ENCODE results near the gene NCK2. TPM values are rescaled to one million over a fixed set of nuclear protein-coding genes. Genes with fewer than 3 reads are reported as not detected.

The NCK2 gene
- total and polyA plus RNA-seq, 10 of the 15 experiments (the other 5 are each of a cell fraction or from before 2014, with no cell fraction given) = 1.2 to 30.9 (median 14.1) TPM

GRCh38 chr2:105879106-105879802 is 134.5 kb downstream of the NCK2 start:
- Histone ChIP-seq H3K4me1 (ENCODE audit: control insufficient read depth, insufficient read depth, low read length) (peaks cover 10% of the 10 kb centered on the region; the same call in 1 of the 2 replicates), H3K27ac (ENCODE audit: control insufficient read depth, insufficient read depth) (no peak overlapping the region), H3K79me2 (ENCODE audit: control insufficient read depth, insufficient read depth, low read length) (no peaks in the 10 kb centered on the region; the same call in 1 of the 2 replicates), H3K4me3 (no peak overlapping the region), H3K4me2 (ENCODE audit: control insufficient read depth, insufficient read depth) (no peak overlapping the region), H3K27me3 (replicated peaks in 1 of 2; ENCODE audit: control insufficient read depth in 2 of 2, insufficient read depth in 2 of 2, low read length in 1 of 2) (no peaks in the 10 kb centered on the region), H4K20me1 (ENCODE audit: control insufficient read depth, insufficient read depth) (no peaks in the 10 kb centered on the region), H3K9me3 (replicated peaks; ENCODE audit: control insufficient read depth, insufficient read depth, low read length) (peaks cover 8% of the 10 kb centered on the region; the same call in 2 of the 3 replicates), H2AFZ (ENCODE audit: control insufficient read depth, low read depth, low read length) (no peak overlapping the region), H3K9ac (ENCODE audit: control insufficient read depth, insufficient read depth, low read length) (no peak overlapping the region), H3K36me3 (ENCODE audit: control insufficient read depth in 2 of 2, insufficient read depth in 2 of 2, low read length in 1 of 2) (peaks cover 4 to 15% of the 10 kb centered on the region in 2 experiments)
- BruUV-seq (replicated peaks) = no TSS peak
- no peak for FAIRE-seq
- no peak for ATAC-seq
- in situ Hi-C loops (cut with MboI) = no loop called here
- POLR2A ChIA-PET = interaction anchor here (0.6 kb wide), 1 partner anchor 35 kb away, joined by 5 read pairs; no protein-coding TSS in a partner anchor
- WGBS (ENCODE audit: insufficient coverage, insufficient replicate concordance, low lambda C conversion rate, missing lambda C conversion rate) = 76% methylated on average over 15 of the region's 15 CpGs
- intact Hi-C loops (cut with micrococcal nuclease; ENCODE audit: unreplicated experiment) = no loop called here
- CTCF ChIA-PET = no interaction called here
- SMC1A ChIA-PET (ENCODE audit: uncharacterized antibody, unreplicated experiment) = interaction anchor here (1.3 kb wide), 1 partner anchor 81 kb away, joined by 4 read pairs; no protein-coding TSS in a partner anchor
- no peak for DNase-seq (ENCODE audit: low read depth, low spot score)
- RAD21 ChIA-PET (ENCODE audit: unreplicated experiment) = no interaction called here
- TF ChIP-seq HCFC1 (IDR thresholded peaks at IDR 0.05; ENCODE audit: low read length) = no peak
- TF ChIP-seq ZNF274 (IDR thresholded peaks at IDR 0.05; ENCODE audit: insufficient read depth, insufficient read length) = no peak
- TF ChIP-seq CBX5 (IDR thresholded peaks at IDR 0.05; ENCODE audit: low read depth) = no peak
- no peak for TF ChIP-seq YBX1 (IDR thresholded peaks at IDR 0.05)
- no peak for TF ChIP-seq NR2C2 (IDR thresholded peaks at IDR 0.05; ENCODE audit: borderline replicate concordance, control insufficient read depth, insufficient read length, low read depth)
- no peak for TF ChIP-seq ETV6 (conservative IDR thresholded peaks at IDR 0.05 in 1 of 2, IDR thresholded peaks at IDR 0.05 in 1 of 2; ENCODE audit: borderline replicate concordance in 1 of 2, low read depth in 1 of 2)
- TF ChIP-seq RUNX3 (IDR thresholded peaks at IDR 0.05; ENCODE audit: low read length) = no peak
- no peak for TF ChIP-seq RAD51 (IDR thresholded peaks at IDR 0.05)
- TF ChIP-seq JUND (IDR thresholded peaks at IDR 0.05; ENCODE audit: low read depth, low read length) = no peak
- TF ChIP-seq REST (IDR thresholded peaks at IDR 0.05; ENCODE audit: low read depth, low read length) = no peak

Measured in GM12878 (cell line).